Esophagus squamous epithelium (tissue), 4 donors: Measurements from ENCODE around the gene MEPE.

Experiments
- POLR2A ChIP-seq, 4 donors: fragments of 450-650 bp; IDR thresholded peaks; one replicate each; pipeline ENCODE4 v1.6.1; 2017; ENCODE audit warnings: antibody characterized with exemption in 4 of 4, mild to moderate bottlenecking in 4 of 4, moderate library complexity in 3 of 4
- TF ChIP-seq, protein P1 (sequence below), 6 experiments: fragments of 450-650 bp in 4 of 6; fragments of 200-600 bp in 2 of 6; sonication (generic) in 2 of 6; IDR thresholded peaks; one replicate each; pipeline ENCODE4 v1.5.1; 2016 to 2019; ENCODE audit warnings: antibody characterized with exemption in 6 of 6, mild to moderate bottlenecking in 4 of 6, moderate library complexity in 4 of 6

DNA sequence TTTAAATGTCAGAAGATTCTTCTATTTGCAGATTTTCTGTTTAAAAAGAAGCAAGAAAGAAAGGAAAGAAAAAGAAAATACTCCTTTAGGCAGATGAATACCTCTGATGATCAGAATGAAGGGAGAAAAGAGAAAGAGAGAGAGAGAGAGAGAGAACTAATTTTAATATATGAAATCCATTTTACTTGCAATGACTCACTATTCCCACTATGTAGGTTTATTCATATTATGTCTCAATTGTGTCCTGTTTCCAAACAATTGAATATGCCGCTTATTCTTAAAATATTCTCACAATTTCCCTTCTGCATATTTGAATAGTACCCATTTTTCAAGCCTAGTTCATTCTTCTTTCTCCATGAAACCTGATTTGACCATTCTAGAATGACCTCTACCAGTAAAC, 11.7 kb downstream of the MEPE start:
- TF ChIP-seq, protein P1, sequence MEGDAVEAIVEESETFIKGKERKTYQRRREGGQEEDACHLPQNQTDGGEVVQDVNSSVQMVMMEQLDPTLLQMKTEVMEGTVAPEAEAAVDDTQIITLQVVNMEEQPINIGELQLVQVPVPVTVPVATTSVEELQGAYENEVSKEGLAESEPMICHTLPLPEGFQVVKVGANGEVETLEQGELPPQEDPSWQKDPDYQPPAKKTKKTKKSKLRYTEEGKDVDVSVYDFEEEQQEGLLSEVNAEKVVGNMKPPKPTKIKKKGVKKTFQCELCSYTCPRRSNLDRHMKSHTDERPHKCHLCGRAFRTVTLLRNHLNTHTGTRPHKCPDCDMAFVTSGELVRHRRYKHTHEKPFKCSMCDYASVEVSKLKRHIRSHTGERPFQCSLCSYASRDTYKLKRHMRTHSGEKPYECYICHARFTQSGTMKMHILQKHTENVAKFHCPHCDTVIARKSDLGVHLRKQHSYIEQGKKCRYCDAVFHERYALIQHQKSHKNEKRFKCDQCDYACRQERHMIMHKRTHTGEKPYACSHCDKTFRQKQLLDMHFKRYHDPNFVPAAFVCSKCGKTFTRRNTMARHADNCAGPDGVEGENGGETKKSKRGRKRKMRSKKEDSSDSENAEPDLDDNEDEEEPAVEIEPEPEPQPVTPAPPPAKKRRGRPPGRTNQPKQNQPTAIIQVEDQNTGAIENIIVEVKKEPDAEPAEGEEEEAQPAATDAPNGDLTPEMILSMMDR (IDR thresholded peaks at IDR 0.05), result no peak
- no peak for TF ChIP-seq POLR2A (IDR thresholded peaks at IDR 0.05)
